WERI-Rb-1 (cell line): ENCODE data around the gene RABGGTB.
A peak's percentile ranks its signal among the peaks of the same experiment; 100 is the strongest.
"Not testable (repeated sequence)": the region's sequence is repeated elsewhere in the genome, so short reads cannot be mapped to it uniquely, and the experiment has no call there.

ENCODE experiments used
- DNase-seq: peaks from one replicate; pipeline ENCODE4 v3.0.0-alpha.2; 2020
- H3K27ac ChIP-seq: fragments of 250-450 bp; sonication (Bioruptor Pico); 2 replicates; pipeline ENCODE4 v1.5.1; 2020; ENCODE audit warnings: mild to moderate bottlenecking, moderate library complexity
- H3K27me3 ChIP-seq: fragments of 250-450 bp; sonication (Bioruptor Pico); 2 replicates; pipeline ENCODE4 v1.5.1; 2021; ENCODE audit warnings: mild to moderate bottlenecking, low read depth, moderate library complexity; ENCODE audit not compliant: insufficient read depth, severe bottlenecking
- H3K36me3 ChIP-seq: fragments of 250-450 bp; sonication (Bioruptor Pico); 2 replicates; pipeline ENCODE4 v1.5.1; 2020; ENCODE audit warnings: mild to moderate bottlenecking, moderate library complexity
- H3K4me3 ChIP-seq: 2 replicates; pipeline ENCODE4 v1.5.1; 2011; ENCODE audit warnings: low read depth, mild to moderate bottlenecking, control low read depth, low read length
- H3K9me3 ChIP-seq: fragments of 250-450 bp; sonication (Bioruptor Pico); 2 replicates; pipeline ENCODE4 v1.5.1; 2021; ENCODE audit warnings: mild to moderate bottlenecking, moderate library complexity; ENCODE audit not compliant: severe bottlenecking
- CTCF ChIP-seq: IDR thresholded peaks from 2 replicates; pipeline ENCODE4 v1.5.1; 2011; ENCODE audit warnings: low read depth, mild to moderate bottlenecking, control low read depth, inconsistent platforms, low read length

Gene RABGGTB

GRCh38 chr1:75785983-75786853 is at the start of gene RABGGTB:
Gene RABGGTB (plus strand): TSS chr1:75786256. CDS start chr1:75786272, 16 bp downstream.
- Histone ChIP-seq H3K36me3 (peaks cover 42% of the 10 kb centered on the region), H3K9me3 (no peaks in the 10 kb centered on the region), H3K4me3 (peak within 1 kb of the TSS; percentile 91), H3K27ac (peak within 1 kb of the TSS; percentile 81), H3K27me3 (no peaks in the 10 kb centered on the region)
- peak; percentile 96 for DNase-seq
- TF ChIP-seq CTCF = no peak

GRCh38 chr1:75742047-75742625 is 43.9 kb upstream of the RABGGTB start:
- Histone ChIP-seq H3K27me3 (no peaks in the 10 kb centered on the region), H3K9me3 (no peaks in the 10 kb centered on the region), H3K36me3 (peaks cover 50% of the 10 kb centered on the region), H3K4me3 (no peak overlapping the region), H3K27ac (no peak overlapping the region)
- TF ChIP-seq CTCF = no peak
- DNase-seq = no peak

GRCh38 chr1:75745276-75745675 is 40.8 kb upstream of the RABGGTB start:
- no peak for DNase-seq
- H3K27ac ChIP-seq = no peak overlapping the region
- TF ChIP-seq CTCF = no peak
- no peak overlapping the region for H3K4me3 ChIP-seq
- no peaks in the 10 kb centered on the region for H3K9me3 ChIP-seq
- H3K27me3 ChIP-seq = no peaks in the 10 kb centered on the region
- peaks cover 31% of the 10 kb centered on the region for H3K36me3 ChIP-seq

GRCh38 chr1:75757210-75757609 is 28.8 kb upstream of the RABGGTB start:
- H3K27ac ChIP-seq, H3K4me3 ChIP-seq, DNase-seq, H3K9me3 ChIP-seq, H3K27me3 ChIP-seq: not testable (repeated sequence)
- H3K36me3 ChIP-seq = peaks cover 29% of the 10 kb centered on the region

GRCh38 chr1:75758543-75758942 is 27.5 kb upstream of the RABGGTB start:
- H3K27me3 ChIP-seq, H3K9me3 ChIP-seq, H3K27ac ChIP-seq, DNase-seq, H3K4me3 ChIP-seq: not testable (repeated sequence)
- H3K36me3 ChIP-seq = peaks cover 32% of the 10 kb centered on the region

- no peaks in the 10 kb centered on the region for H3K9me3 ChIP-seq
- H3K4me3 ChIP-seq = no peak overlapping the region
- TF ChIP-seq CTCF = no peak
- H3K27ac ChIP-seq = no peak overlapping the region
- H3K36me3 ChIP-seq = peaks cover 9% of the 10 kb centered on the region
- H3K27me3 ChIP-seq = no peaks in the 10 kb centered on the region
- DNase-seq = no peak
Observed at GRCh38 chr1:75764057-75764655, 21.9 kb upstream of the RABGGTB start.
